ENCODE results near the gene COIL. TPM values are rescaled to one million over a fixed set of nuclear protein-coding genes. Genes with fewer than 3 reads are reported as not detected.

The COIL gene
- total and polyA plus RNA-seq, 2 of the 13 experiments (the other 11 are each of a cell fraction or from before 2014, with no cell fraction given), result 8.1 to 29.4 TPM

- TF ChIP-seq THAP9 (CRISPR knock-in tag; IDR thresholded peaks at IDR 0.05; ENCODE audit: borderline replicate concordance), result no peak
- TF ChIP-seq PBX2 (CRISPR knock-in tag; IDR thresholded peaks at IDR 0.05), result no peak
- no peak for TF ChIP-seq FLYWCH1 (CRISPR knock-in tag; IDR thresholded peaks at IDR 0.05)
- no peak for TF ChIP-seq TRAFD1 (CRISPR knock-in tag; IDR thresholded peaks at IDR 0.05; ENCODE audit: borderline replicate concordance)
- TF ChIP-seq GPN1 (CRISPR knock-in tag; IDR thresholded peaks at IDR 0.05; ENCODE audit: borderline replicate concordance), result no peak
- no peak for TF ChIP-seq AHR (CRISPR knock-in tag; IDR thresholded peaks at IDR 0.05)
- TF ChIP-seq ZNF280D (CRISPR knock-in tag; IDR thresholded peaks at IDR 0.05), result no peak
- no peak for TF ChIP-seq ESRRA (CRISPR knock-in tag; IDR thresholded peaks at IDR 0.05; ENCODE audit: low read depth)
- no peak for TF ChIP-seq E2F5 (CRISPR knock-in tag; conservative IDR thresholded peaks at IDR 0.05)
- TF ChIP-seq CSRNP2 (CRISPR knock-in tag; conservative IDR thresholded peaks at IDR 0.05; ENCODE audit: low read depth), result no peak
- TF ChIP-seq NFE2L1 (CRISPR knock-in tag; IDR thresholded peaks at IDR 0.05; ENCODE audit: borderline replicate concordance), result no peak
- no peak for TF ChIP-seq IRF1 (CRISPR knock-in tag; IDR thresholded peaks at IDR 0.05; ENCODE audit: low read depth)
- 0 out of 2 replicates have a peak, but pooled peaks have one; percentile 13 for TF ChIP-seq ONECUT2 (CRISPR knock-in tag; IDR thresholded peaks at IDR 0.05)
- TF ChIP-seq ZNF607 (CRISPR knock-in tag; IDR thresholded peaks at IDR 0.05; ENCODE audit: borderline replicate concordance), result no peak
- no peak for TF ChIP-seq TOPORS (CRISPR knock-in tag; IDR thresholded peaks at IDR 0.05)
- no peak for TF ChIP-seq ZNF17 (CRISPR knock-in tag; IDR thresholded peaks at IDR 0.05)
These were observed 20.9 kb downstream of the COIL start (continued) for GRCh38 chr17:56939869-56940484.
